IMR-90 (cell line): ENCODE results near the gene KRT8. TPM values are rescaled to one million over a fixed set of nuclear protein-coding genes. Genes with fewer than 3 reads are reported as not detected.

ENCODE experiments used
- ATAC-seq: fragments of 200-7000 bp; cut with Tn5 transposase; 2 replicates; pipeline ENCODE4 v1.9.1; 2020; ENCODE audit warnings: low read depth, mild to moderate bottlenecking, moderate library complexity
- BruUV-seq: library from RNA; stranded (reverse); fragments of 400-500 nt; replicated peaks from 2 replicates; lab custom pipeline; 2021; lab: Mats Ljungman, UMichigan
- CTCF ChIA-PET: fragments of 300-600 bp; formaldehyde crosslinking; extraction: SDS; loops from one replicate; lab custom pipeline; 2021; ENCODE audit warnings: antibody characterized with exemption; lab: Yijun Ruan, JAX
- POLR2A ChIA-PET: fragments of 300-600 bp; sonication (Branson Sonifier 250); formaldehyde crosslinking; loops from one replicate; lab custom pipeline; 2022; ENCODE audit warnings: antibody characterized with exemption; ENCODE audit not compliant: unreplicated experiment; lab: Charles Lee
- DNase-seq: peaks from one replicate; pipeline ENCODE4 v3.0.0; 2013
- H2AFZ ChIP-seq: replicated peaks from 2 replicates; pipeline ENCODE3; 2013; ENCODE audit warnings: low read length, mild to moderate bottlenecking; ENCODE audit not compliant: poor library complexity
- H2AK5ac ChIP-seq: 2 replicates; pipeline ENCODE4 v1.6.1; 2013; ENCODE audit warnings: low read depth, low read length, inconsistent platforms
- H2AK9ac ChIP-seq: replicated peaks from 2 replicates; pipeline ENCODE3; 2013; ENCODE audit warnings: mild to moderate bottlenecking, low read depth, low read length, moderate library complexity; ENCODE audit not compliant: poor library complexity
- H2BK120ac ChIP-seq: 2 replicates; pipeline ENCODE4 v1.6.1; 2013; ENCODE audit warnings: low read depth, low read length, inconsistent platforms
- H2BK15ac ChIP-seq: 3 replicates; pipeline ENCODE4 v1.6.1; 2013; ENCODE audit warnings: low read depth, low read length, inconsistent platforms
- H2BK20ac ChIP-seq: 2 replicates; pipeline ENCODE4 v1.6.1; 2013; ENCODE audit warnings: low read depth, mild to moderate bottlenecking, inconsistent platforms, low read length, moderate library complexity
- H2BK5ac ChIP-seq: 2 replicates; pipeline ENCODE4 v1.6.1; 2013; ENCODE audit warnings: mild to moderate bottlenecking, low read depth, low read length, inconsistent platforms; ENCODE audit not compliant: poor library complexity, severe bottlenecking
- H3K14ac ChIP-seq: replicated peaks from 2 replicates; pipeline ENCODE4 v1.6.1; 2013; ENCODE audit warnings: low read depth, low read length, inconsistent platforms
- H3K18ac ChIP-seq: 2 replicates; pipeline ENCODE4 v1.6.1; 2013; ENCODE audit warnings: low read depth, low read length, control low read depth
- H3K23ac ChIP-seq: 2 replicates; pipeline ENCODE4 v1.6.1; 2013; ENCODE audit warnings: low read depth, low read length, inconsistent platforms
- H3K27ac ChIP-seq: 2 replicates; pipeline ENCODE4 v1.5.1; 2013; ENCODE audit warnings: mild to moderate bottlenecking, control low read depth, low read length; ENCODE audit not compliant: insufficient read depth
- H3K27me3 ChIP-seq: 2 replicates; pipeline ENCODE4 v1.6.1; 2013; ENCODE audit warnings: low read length; ENCODE audit not compliant: control insufficient read depth, insufficient read depth
- H3K36me3 ChIP-seq: 2 replicates; pipeline ENCODE4 v1.6.1; 2013; ENCODE audit warnings: low read length, mixed read lengths; ENCODE audit not compliant: control insufficient read depth, insufficient read depth
- H3K4ac ChIP-seq: 2 replicates; pipeline ENCODE4 v1.6.1; 2013; ENCODE audit warnings: low read depth, low read length, inconsistent platforms
- H3K4me1 ChIP-seq: 2 replicates; pipeline ENCODE4 v1.6.1; 2013; ENCODE audit warnings: low read length, mixed read lengths; ENCODE audit not compliant: control insufficient read depth, insufficient read depth
- H3K4me2 ChIP-seq: 2 replicates; pipeline ENCODE4 v1.6.1; 2013; ENCODE audit warnings: low read depth, mild to moderate bottlenecking, control low read depth, low read length, moderate library complexity
- H3K4me3 ChIP-seq: 2 replicates; pipeline ENCODE4 v1.5.1; 2013; ENCODE audit warnings: low read depth, mild to moderate bottlenecking, control low read depth, low read length, moderate library complexity; ENCODE audit not compliant: insufficient read depth
- H3K56ac ChIP-seq: 2 replicates; pipeline ENCODE4 v1.6.1; 2013; ENCODE audit warnings: low read length, inconsistent platforms; ENCODE audit not compliant: insufficient read depth; ENCODE audit errors: extremely low read depth
- H3K79me1 ChIP-seq, 2 experiments: 2 replicates each; pipeline ENCODE4 v1.6.1; 2013; ENCODE audit warnings: low read length in 2 of 2, inconsistent platforms in 1 of 2, low read depth in 1 of 2
- H3K9ac ChIP-seq: 2 replicates; pipeline ENCODE4 v1.6.1; 2013; ENCODE audit warnings: low read depth, low read length, control low read depth
- H3K9me1 ChIP-seq: 2 replicates; pipeline ENCODE4 v1.6.1; 2013; ENCODE audit warnings: low read length, inconsistent platforms; ENCODE audit not compliant: insufficient read depth
- H3K9me3 ChIP-seq: 2 replicates; pipeline ENCODE4 v1.6.1; 2013; ENCODE audit warnings: low read length; ENCODE audit not compliant: control insufficient read depth, insufficient read depth
- H4K20me1 ChIP-seq: 2 replicates; pipeline ENCODE4 v1.6.1; 2013; ENCODE audit warnings: low read length, inconsistent platforms; ENCODE audit not compliant: insufficient read depth
- H4K5ac ChIP-seq: 2 replicates; pipeline ENCODE4 v1.6.1; 2013; ENCODE audit warnings: mild to moderate bottlenecking, low read depth, low read length, control low read depth
- H4K8ac ChIP-seq, 2 experiments: 2 replicates each; pipeline ENCODE4 v1.6.1; 2013; ENCODE audit warnings: low read depth in 2 of 2, low read length in 2 of 2, control low read depth in 1 of 2, inconsistent platforms in 1 of 2
- H4K91ac ChIP-seq: 2 replicates; pipeline ENCODE4 v1.6.1; 2013; ENCODE audit warnings: low read depth, low read length, inconsistent platforms; ENCODE audit not compliant: insufficient read depth
- CEBPB ChIP-seq: IDR thresholded peaks from 2 replicates; pipeline ENCODE4 v1.6.1; 2012; ENCODE audit warnings: low read depth, low read length, improper control_type of control experiment
- CHD1 ChIP-seq: IDR thresholded peaks from 2 replicates; pipeline ENCODE4 v1.6.1; 2012; ENCODE audit warnings: low read depth, low read length, improper control_type of control experiment
- ELK1 ChIP-seq: fragments of 150-350 bp; IDR thresholded peaks from 2 replicates; pipeline ENCODE4 v1.6.1; 2016; ENCODE audit warnings: low read depth, mild to moderate bottlenecking, low read length, moderate library complexity, borderline replicate concordance
- FOS ChIP-seq: fragments of 150-350 bp; IDR thresholded peaks from 2 replicates; pipeline ENCODE4 v1.6.1; 2016; ENCODE audit warnings: low read depth, low read length
- MAFK ChIP-seq: IDR thresholded peaks from 2 replicates; pipeline ENCODE4 v1.6.1; 2012; ENCODE audit warnings: low read depth, low read length, improper control_type of control experiment
- MAZ ChIP-seq: IDR thresholded peaks from 2 replicates; pipeline ENCODE4 v1.6.1; 2012; ENCODE audit warnings: low read depth, mild to moderate bottlenecking, low read length, improper control_type of control experiment, moderate library complexity, borderline replicate concordance
- MXI1 ChIP-seq: IDR thresholded peaks from 2 replicates; pipeline ENCODE4 v1.6.1; 2012; ENCODE audit warnings: low read depth, mild to moderate bottlenecking, low read length, moderate library complexity, borderline replicate concordance
- NFE2L2 ChIP-seq: fragments of 150-350 bp; IDR thresholded peaks from 2 replicates; pipeline ENCODE4 v1.6.1; 2016; ENCODE audit warnings: low read depth, mild to moderate bottlenecking, low read length
- RAD21 ChIP-seq: IDR thresholded peaks from 2 replicates; pipeline ENCODE4 v1.6.1; 2012; ENCODE audit warnings: low read length, improper control_type of control experiment
- RCOR1 ChIP-seq: IDR thresholded peaks from 2 replicates; pipeline ENCODE4 v1.6.1; 2012; ENCODE audit warnings: mild to moderate bottlenecking, low read length, improper control_type of control experiment; ENCODE audit not compliant: insufficient replicate concordance
- RFX5 ChIP-seq: IDR thresholded peaks from 2 replicates; pipeline ENCODE4 v1.8.0; 2012; ENCODE audit warnings: low read depth, mild to moderate bottlenecking, low read length, moderate library complexity
- SMC3 ChIP-seq: fragments of 150-350 bp; IDR thresholded peaks from 2 replicates; pipeline ENCODE4 v1.6.1; 2016; ENCODE audit warnings: low read depth, mild to moderate bottlenecking, antibody characterized with exemption, low read length, moderate library complexity
- WGBS, 2 experiments: methylation state at CpG; one replicate each; pipeline versions ENCODE4 v1.1.5 to v1.1.7; 2013; ENCODE audit warnings: missing lambda C conversion rate in 2 of 2; ENCODE audit not compliant: insufficient read length in 1 of 2; ENCODE audit errors: extremely low coverage in 2 of 2; 5-methylcytosine and 5-hydroxymethylcytosine counted together
- dilution Hi-C: fragments of 300-500 bp; cut with HindIII; formaldehyde crosslinking; loops from one replicate; pipeline ENCODE4 v1.14.3; 2018; ENCODE audit warnings: low sequenced_read_pairs; ENCODE audit not compliant: unreplicated experiment
- in situ Hi-C: fragments of 300-500 bp; cut with MboI; formaldehyde crosslinking; loops from 3 replicates; pipeline ENCODE4 v1.14.3; 2019; ENCODE audit warnings: low sequenced_read_pairs, inconsistent platforms, mixed read lengths
- intact Hi-C: fragments of 100-400 bp; cut with micrococcal nuclease; formaldehyde crosslinking; loops from 2 replicates; pipeline ENCODE4 v1.10.0; 2022
- polyA plus RNA-seq, 3 experiments: library from polyadenylated mRNA; depleted of rRNA; stranded (reverse); fragments of >200 nt; gene quantifications; 2 replicates each; pipeline ENCODE4 v1.2.3, GENCODE V29; 2012; ENCODE audit warnings: low replicate concordance in 1 of 3
- total RNA-seq: library from RNA; depleted of rRNA; stranded (reverse); fragments of >200 nt; gene quantifications from 2 replicates; pipeline ENCODE4 v1.2.3, GENCODE V29; 2012
- TF ChIP-seq, protein P1 (sequence below): conservative IDR thresholded peaks from 2 replicates; pipeline ENCODE4 v1.5.1; 2012; ENCODE audit warnings: mild to moderate bottlenecking, low read depth, low read length, improper control_type of control experiment

Gene KRT8
- total and polyA plus RNA-seq, 2 of the 4 experiments (the other 2 are of a cell fraction): 10.9 to 39.3 TPM

GRCh38 chr12:52903855-52904508 lies 894 bp downstream of the KRT8 start:
- in situ Hi-C loops: no loop called here
- ATAC-seq: peak; percentile 35
- Histone ChIP-seq H4K8ac (peak overlapping the region; percentile 52 to 97), H3K23ac (no peak overlapping the region), H2BK20ac (no peak overlapping the region), H2AK5ac (no peak overlapping the region; the same call in 1 of the 2 replicates), H2BK5ac (no peak overlapping the region), H3K9ac (peak overlapping the region; percentile 14; the same call in 1 of the 2 replicates), H3K56ac (no peak overlapping the region; the same call in 1 of the 2 replicates), H3K4ac (peak overlapping the region; percentile 24), H3K9me1 (peaks cover 7% of the 10 kb centered on the region), H2BK120ac (peak overlapping the region; percentile 53), H2BK15ac (0 out of 3 replicates have a peak overlapping the region, but pooled peaks have one; percentile 4), H2AK9ac (peak overlapping the region; percentile 11), H3K18ac (peak overlapping the region; percentile 47; the same call in 1 of the 2 replicates), H3K4me3 (no peak overlapping the region), H3K4me2 (no peak overlapping the region; the same call in 1 of the 2 replicates), H2AFZ (peak overlapping the region; percentile 54), H3K4me1 (peaks cover 15% of the 10 kb centered on the region), H4K20me1 (no peaks in the 10 kb centered on the region), H3K14ac (no peak overlapping the region), H3K9me3 (no peaks in the 10 kb centered on the region), H4K5ac (peak overlapping the region; percentile 29; the same call in 1 of the 2 replicates), H3K27ac (peak overlapping the region; percentile 37; the same call in 1 of the 2 replicates), H4K91ac (peak overlapping the region; percentile 49; the same call in 1 of the 2 replicates), H3K27me3 (no peaks in the 10 kb centered on the region), H3K36me3 (peaks cover 5% of the 10 kb centered on the region), H3K79me1 (no peaks in the 10 kb centered on the region; a peak in 1 of 4 replicates)
- dilution Hi-C loops: no loop called here
- ChIA-PET POLR2A (no interaction called here), CTCF (no interaction called here)
- TF ChIP-seq CEBPB: no peak
- TF ChIP-seq NFE2L2: no peak
- TF ChIP-seq ELK1: no peak
- no peak for TF ChIP-seq CHD1
- no peak for TF ChIP-seq MAFK
- peak; percentile 62 for TF ChIP-seq FOS
- no peak for TF ChIP-seq RAD21
- no peak for TF ChIP-seq SMC3
- TF ChIP-seq, protein P1, sequence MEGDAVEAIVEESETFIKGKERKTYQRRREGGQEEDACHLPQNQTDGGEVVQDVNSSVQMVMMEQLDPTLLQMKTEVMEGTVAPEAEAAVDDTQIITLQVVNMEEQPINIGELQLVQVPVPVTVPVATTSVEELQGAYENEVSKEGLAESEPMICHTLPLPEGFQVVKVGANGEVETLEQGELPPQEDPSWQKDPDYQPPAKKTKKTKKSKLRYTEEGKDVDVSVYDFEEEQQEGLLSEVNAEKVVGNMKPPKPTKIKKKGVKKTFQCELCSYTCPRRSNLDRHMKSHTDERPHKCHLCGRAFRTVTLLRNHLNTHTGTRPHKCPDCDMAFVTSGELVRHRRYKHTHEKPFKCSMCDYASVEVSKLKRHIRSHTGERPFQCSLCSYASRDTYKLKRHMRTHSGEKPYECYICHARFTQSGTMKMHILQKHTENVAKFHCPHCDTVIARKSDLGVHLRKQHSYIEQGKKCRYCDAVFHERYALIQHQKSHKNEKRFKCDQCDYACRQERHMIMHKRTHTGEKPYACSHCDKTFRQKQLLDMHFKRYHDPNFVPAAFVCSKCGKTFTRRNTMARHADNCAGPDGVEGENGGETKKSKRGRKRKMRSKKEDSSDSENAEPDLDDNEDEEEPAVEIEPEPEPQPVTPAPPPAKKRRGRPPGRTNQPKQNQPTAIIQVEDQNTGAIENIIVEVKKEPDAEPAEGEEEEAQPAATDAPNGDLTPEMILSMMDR: no peak
- TF ChIP-seq MXI1: no peak
- TF ChIP-seq RCOR1: no peak
- TF ChIP-seq RFX5: no peak
- peak; percentile 53; the same call in 1 of the 2 replicates for TF ChIP-seq MAZ
- no TSS peak for BruUV-seq
- intact Hi-C loops: no loop called here
- no CpG with 5 or more reads among the region's 31 CpGs for WGBS, 2 experiments
- DNase-seq: no peak
